Suprapubic skin (tissue), 4 donors: ENCODE measurements around the gene MROH2A. TPM values are rescaled to one million over a fixed set of nuclear protein-coding genes. Genes with fewer than 3 reads are reported as not detected.
A peak's percentile ranks its signal among the peaks of the same experiment; 100 is the strongest.
"Not testable (repeated sequence)": the region's sequence is repeated elsewhere in the genome, so short reads cannot be mapped to it uniquely, and the experiment has no call there.

ENCODE experiments used
- DNase-seq, 2 donors: peaks; one replicate each; pipeline ENCODE4 v3.0.0-alpha.2; 2019; ENCODE audit warnings: low spot score in 2 of 2
- H3K27ac ChIP-seq: fragments of 200-600 bp; sonication (generic); one replicate; pipeline ENCODE4 v1.5.1; 2019
- H3K27me3 ChIP-seq: fragments of 200-600 bp; sonication (generic); one replicate; pipeline ENCODE4 v1.5.1; 2019
- H3K36me3 ChIP-seq: fragments of 200-600 bp; sonication (generic); one replicate; pipeline ENCODE4 v1.5.1; 2019
- H3K4me1 ChIP-seq: fragments of 200-600 bp; sonication (generic); one replicate; pipeline ENCODE4 v1.5.1; 2019
- H3K4me3 ChIP-seq: fragments of 200-600 bp; sonication (generic); one replicate; pipeline ENCODE4 v1.5.1; 2019; ENCODE audit warnings: mild to moderate bottlenecking
- H3K9me3 ChIP-seq: fragments of 200-600 bp; sonication (generic); one replicate; pipeline ENCODE4 v1.5.1; 2019
- EP300 ChIP-seq: sonication (generic); formaldehyde crosslinking; IDR thresholded peaks from one replicate; pipeline ENCODE4 v1.6.1; 2017; ENCODE audit warnings: antibody characterized with exemption
- POLR2A ChIP-seq, 2 donors: fragments of 450-650 bp; IDR thresholded peaks; one replicate each; pipeline ENCODE4 v1.6.1; 2017; ENCODE audit warnings: antibody characterized with exemption in 2 of 2, mild to moderate bottlenecking in 2 of 2, moderate library complexity in 2 of 2
- POLR2AphosphoS5 ChIP-seq, 3 donors: sonication (generic); formaldehyde crosslinking; IDR thresholded peaks; one replicate each; pipeline ENCODE4 v1.6.1; 2017; ENCODE audit warnings: antibody characterized with exemption in 3 of 3
- WGBS: methylation state at CpG from one replicate; pipeline ENCODE4 v1.1.5; 2018; 5-methylcytosine and 5-hydroxymethylcytosine counted together
- total RNA-seq, 4 donors: library from RNA; depleted of rRNA; stranded (reverse); fragments of >200 nt; gene quantifications; one replicate each; pipeline ENCODE4 v1.1.0, GENCODE V29; 2016
- TF ChIP-seq, protein P1 (sequence below), 2 donors: fragments of 200-600 bp in 1 of 2; fragments of 450-650 bp in 1 of 2; sonication (generic) in 1 of 2; IDR thresholded peaks; one replicate each; pipeline ENCODE4 v1.5.1; 2016 to 2019; ENCODE audit warnings: antibody characterized with exemption in 2 of 2, mild to moderate bottlenecking in 1 of 2, moderate library complexity in 1 of 2

The MROH2A gene
- total RNA-seq, 4 donors from 2014 or later = not detected

- Histone ChIP-seq H3K4me1 (peaks cover 5% of the 10 kb centered on the region), H3K36me3 (no peaks in the 10 kb centered on the region), H3K27ac (no peak overlapping the region), H3K27me3 (peaks cover 7% of the 10 kb centered on the region), H3K9me3 (no peaks in the 10 kb centered on the region), H3K4me3 (no peak overlapping the region)
- TF ChIP-seq POLR2AphosphoS5 (IDR thresholded peaks at IDR 0.05) = no peak
- no peak for TF ChIP-seq EP300
- no peak for TF ChIP-seq POLR2A (IDR thresholded peaks at IDR 0.05)
- TF ChIP-seq, protein P1, sequence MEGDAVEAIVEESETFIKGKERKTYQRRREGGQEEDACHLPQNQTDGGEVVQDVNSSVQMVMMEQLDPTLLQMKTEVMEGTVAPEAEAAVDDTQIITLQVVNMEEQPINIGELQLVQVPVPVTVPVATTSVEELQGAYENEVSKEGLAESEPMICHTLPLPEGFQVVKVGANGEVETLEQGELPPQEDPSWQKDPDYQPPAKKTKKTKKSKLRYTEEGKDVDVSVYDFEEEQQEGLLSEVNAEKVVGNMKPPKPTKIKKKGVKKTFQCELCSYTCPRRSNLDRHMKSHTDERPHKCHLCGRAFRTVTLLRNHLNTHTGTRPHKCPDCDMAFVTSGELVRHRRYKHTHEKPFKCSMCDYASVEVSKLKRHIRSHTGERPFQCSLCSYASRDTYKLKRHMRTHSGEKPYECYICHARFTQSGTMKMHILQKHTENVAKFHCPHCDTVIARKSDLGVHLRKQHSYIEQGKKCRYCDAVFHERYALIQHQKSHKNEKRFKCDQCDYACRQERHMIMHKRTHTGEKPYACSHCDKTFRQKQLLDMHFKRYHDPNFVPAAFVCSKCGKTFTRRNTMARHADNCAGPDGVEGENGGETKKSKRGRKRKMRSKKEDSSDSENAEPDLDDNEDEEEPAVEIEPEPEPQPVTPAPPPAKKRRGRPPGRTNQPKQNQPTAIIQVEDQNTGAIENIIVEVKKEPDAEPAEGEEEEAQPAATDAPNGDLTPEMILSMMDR (IDR thresholded peaks at IDR 0.05) = no peak
- DNase-seq = no peak
- WGBS = 97% methylated on average over 11 of the region's 11 CpGs
These were observed 88.3 kb downstream of the MROH2A start for GRCh38 chr2:233866479-233866878.

DNA sequence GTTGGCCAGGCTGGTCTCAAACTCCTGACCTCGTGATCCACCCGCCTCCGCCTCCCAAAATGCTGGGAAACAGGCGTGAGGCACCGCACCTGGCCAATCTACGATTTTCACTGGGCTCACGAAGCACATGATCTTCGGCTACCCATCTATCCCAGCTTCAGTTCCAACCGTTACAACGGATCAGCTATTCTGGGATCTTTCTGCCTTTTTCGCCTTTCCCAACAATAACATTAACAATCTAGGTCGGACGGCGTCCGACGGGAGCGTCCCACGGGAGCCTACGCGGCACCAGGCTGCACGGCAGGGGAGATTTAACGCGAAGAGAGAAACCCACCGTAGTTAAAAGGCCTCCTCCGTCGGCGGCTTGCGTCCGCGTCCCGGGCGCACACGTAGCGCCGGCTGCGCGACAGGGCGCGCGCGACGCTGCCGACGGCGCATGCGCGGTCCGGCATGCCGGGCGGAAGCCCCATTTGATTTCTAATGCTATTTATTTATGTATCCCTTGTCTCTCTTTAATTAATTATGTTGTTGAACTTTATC lies 89.9 kb downstream of the MROH2A start, which contains the start of gene MSL3B:
MSL3B (minus strand) TSS at position 394 of the 540 bp plus-strand sequence.
- 11% methylated on average over 50 of the region's 50 CpGs for WGBS
- no peak within 1 kb of the TSS for H3K27ac ChIP-seq

GRCh38 chr2:233871432-233871831 lies 93.3 kb downstream of the MROH2A start:
- TF ChIP-seq POLR2A (IDR thresholded peaks at IDR 0.05) (no peak), EP300 (no peak), POLR2AphosphoS5 (IDR thresholded peaks at IDR 0.05) (no peak)
- TF ChIP-seq, protein P1 (IDR thresholded peaks at IDR 0.05) = no peak
- 64% methylated on average over 4 of the region's 4 CpGs for WGBS
- no peak for DNase-seq
- no peaks in the 10 kb centered on the region for H3K9me3 ChIP-seq
- H3K4me3 ChIP-seq = no peak overlapping the region
- peaks cover 5% of the 10 kb centered on the region for H3K4me1 ChIP-seq
- no peak overlapping the region for H3K27ac ChIP-seq
- H3K27me3 ChIP-seq = peaks cover 13% of the 10 kb centered on the region
- no peaks in the 10 kb centered on the region for H3K36me3 ChIP-seq

More for the DNA sequence above, 89.9 kb downstream of the MROH2A start, which contains the start of gene MSL3B:
- TF ChIP-seq EP300 (no peak), POLR2A (IDR thresholded peaks at IDR 0.05) (no peak), POLR2AphosphoS5 (IDR thresholded peaks at IDR 0.05) (no peak)
- TF ChIP-seq, protein P1 (IDR thresholded peaks at IDR 0.05) = no peak
- Histone ChIP-seq H3K27me3 (peaks cover 7% of the 10 kb centered on the region), H3K4me3 (peak within 1 kb of the TSS; percentile 50), H3K9me3 (no peaks in the 10 kb centered on the region), H3K36me3 (no peaks in the 10 kb centered on the region), H3K4me1 (peaks cover 5% of the 10 kb centered on the region)
- no peak for DNase-seq

- H3K9me3 ChIP-seq, H3K36me3 ChIP-seq, H3K4me3 ChIP-seq, H3K4me1 ChIP-seq, DNase-seq, H3K27ac ChIP-seq: not testable (repeated sequence)
- peaks cover 13% of the 10 kb centered on the region for H3K27me3 ChIP-seq
- WGBS = 29% methylated on average over 2 of the region's 2 CpGs
These were observed 94.0 kb downstream of the MROH2A start for GRCh38 chr2:233872125-233872524.

DNA sequence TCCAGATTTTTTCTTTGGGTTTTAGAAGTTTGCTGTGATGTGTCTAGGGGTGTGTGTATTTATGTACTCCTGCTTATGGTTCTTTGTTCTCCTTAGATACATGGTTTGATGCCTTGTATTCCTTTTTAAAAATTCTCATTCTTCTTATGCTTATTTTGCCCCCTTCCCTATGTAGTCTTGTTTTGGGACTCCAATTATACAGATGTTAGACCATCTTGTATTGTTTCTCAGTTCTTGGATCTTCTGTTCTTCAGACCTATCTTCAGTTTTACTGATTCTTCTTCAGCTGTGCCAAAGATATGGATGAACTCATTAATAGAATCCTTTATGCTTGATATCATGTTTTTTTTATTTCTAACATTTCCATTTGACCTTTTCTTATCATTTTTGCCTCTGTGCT lies 104.2 kb downstream of the MROH2A start:
- no peak overlapping the region for H3K27ac ChIP-seq
- DNase-seq = no peak
- H3K4me3 ChIP-seq = no peak overlapping the region
- no peaks in the 10 kb centered on the region for H3K4me1 ChIP-seq
- no peaks in the 10 kb centered on the region for H3K9me3 ChIP-seq
- TF ChIP-seq POLR2A (IDR thresholded peaks at IDR 0.05) (no peak), EP300 (no peak), POLR2AphosphoS5 (IDR thresholded peaks at IDR 0.05) (no peak)
- TF ChIP-seq, protein P1 (IDR thresholded peaks at IDR 0.05) = no peak
- H3K27me3 ChIP-seq = peaks cover 21% of the 10 kb centered on the region
- H3K36me3 ChIP-seq = no peaks in the 10 kb centered on the region

Other genes with a start within 250 kb of the MROH2A start
- gene USP40, start 211.5 kb upstream of the MROH2A start, total RNA-seq = 100 to 1,000 TPM in 1 of 4 donors, 10 to 100 TPM in 3; 16.2 to 125 (median 40.1) TPM
- under 1 TPM in 1 of 4 donors, not detected in 3; 0.47 TPM for gene UGT1A8, start 160.7 kb upstream of the MROH2A start, total RNA-seq
- gene UGT1A10, start 141.9 kb upstream of the MROH2A start, total RNA-seq = not detected
- not detected for gene UGT1A9, start 106.4 kb upstream of the MROH2A start, total RNA-seq
- 1 to 10 TPM; 1.3 to 8.0 (median 2.2) TPM for gene UGT1A7, start 96.4 kb upstream of the MROH2A start, total RNA-seq
- gene UGT1A6, start 85.4 kb upstream of the MROH2A start, total RNA-seq = 10 to 100 TPM in 3 of 4 donors, 1 to 10 TPM in 1; 7.4 to 26.3 (median 19.5) TPM
- 1 to 10 TPM in 2 of 4 donors, under 1 TPM in 2; 0.56 to 3.2 (median 1.2) TPM for gene UGT1A5, start 65.4 kb upstream of the MROH2A start, total RNA-seq
- gene UGT1A4, start 59.6 kb upstream of the MROH2A start, total RNA-seq = 1 to 10 TPM in 3 of 4 donors, not detected in 1; 1.8 to 2.6 (median 2.3) TPM
- 1 to 10 TPM in 1 of 4 donors, under 1 TPM in 1, not detected in 2; 0.98 to 3.0 TPM for gene UGT1A3, start 49.3 kb upstream of the MROH2A start, total RNA-seq
- gene UGT1A1, start 18.1 kb upstream of the MROH2A start, total RNA-seq = 1 to 10 TPM in 1 of 4 donors, under 1 TPM in 2, not detected in 1; 0.24 to 1.5 (median 0.72) TPM
- gene HJURP, start 76.2 kb downstream of the MROH2A start, total RNA-seq = 1 to 10 TPM; 1.7 to 7.1 (median 3.9) TPM
- gene TRPM8, start 139.0 kb downstream of the MROH2A start, total RNA-seq = under 1 TPM in 2 of 4 donors, not detected in 2; 0.34 to 0.72 TPM